GM12891 (cell line): ENCODE results near the gene RUNX1.

Experiments used
- PAX5 ChIP-seq: IDR thresholded peaks from 2 replicates; pipeline ENCODE4 v1.6.1; 2011; ENCODE audit warnings: low read length, moderate library complexity, mild to moderate bottlenecking; ENCODE audit not compliant: insufficient read depth, severe bottlenecking
- POLR2A ChIP-seq: IDR thresholded peaks from 2 replicates; pipeline ENCODE4 v1.6.1; 2011; ENCODE audit warnings: low read depth, low read length, control low read depth
- POLR2AphosphoS5 ChIP-seq: IDR thresholded peaks from 2 replicates; pipeline ENCODE4 v1.6.1; 2011; ENCODE audit warnings: low read depth, low read length, control low read depth
- POU2F2 ChIP-seq: IDR thresholded peaks from 2 replicates; pipeline ENCODE4 v1.6.1; 2011; ENCODE audit warnings: low read depth, mild to moderate bottlenecking, control low read depth, low read length, moderate library complexity
- SPI1 ChIP-seq: IDR thresholded peaks from 2 replicates; pipeline ENCODE4 v1.6.1; 2011; ENCODE audit warnings: low read depth, low read length, control low read depth
- TAF1 ChIP-seq: IDR thresholded peaks from 2 replicates; pipeline ENCODE4 v1.6.1; 2011; ENCODE audit warnings: low read depth, low read length, control low read depth

- TF ChIP-seq TAF1 = no peak
- no peak for TF ChIP-seq POLR2A
- no peak for TF ChIP-seq SPI1
- TF ChIP-seq POLR2AphosphoS5 = no peak
- TF ChIP-seq POU2F2 = no peak
- no peak for TF ChIP-seq PAX5
These were observed 89.5 kb downstream of the RUNX1 start for GRCh38 chr21:34959607-34960006.
